HG02970 (cell line): Measurements from ENCODE around the gene DST.

Experiments
- ATAC-seq: cut with Tn5 transposase; IDR thresholded peaks from one replicate; pipeline ENCODE4 v1.9.1; 2021; ENCODE audit warnings: mild to moderate bottlenecking, moderate library complexity, moderate number of reproducible peaks; ENCODE audit not compliant: unreplicated experiment, low FRiP score

Gene DST

DNA sequence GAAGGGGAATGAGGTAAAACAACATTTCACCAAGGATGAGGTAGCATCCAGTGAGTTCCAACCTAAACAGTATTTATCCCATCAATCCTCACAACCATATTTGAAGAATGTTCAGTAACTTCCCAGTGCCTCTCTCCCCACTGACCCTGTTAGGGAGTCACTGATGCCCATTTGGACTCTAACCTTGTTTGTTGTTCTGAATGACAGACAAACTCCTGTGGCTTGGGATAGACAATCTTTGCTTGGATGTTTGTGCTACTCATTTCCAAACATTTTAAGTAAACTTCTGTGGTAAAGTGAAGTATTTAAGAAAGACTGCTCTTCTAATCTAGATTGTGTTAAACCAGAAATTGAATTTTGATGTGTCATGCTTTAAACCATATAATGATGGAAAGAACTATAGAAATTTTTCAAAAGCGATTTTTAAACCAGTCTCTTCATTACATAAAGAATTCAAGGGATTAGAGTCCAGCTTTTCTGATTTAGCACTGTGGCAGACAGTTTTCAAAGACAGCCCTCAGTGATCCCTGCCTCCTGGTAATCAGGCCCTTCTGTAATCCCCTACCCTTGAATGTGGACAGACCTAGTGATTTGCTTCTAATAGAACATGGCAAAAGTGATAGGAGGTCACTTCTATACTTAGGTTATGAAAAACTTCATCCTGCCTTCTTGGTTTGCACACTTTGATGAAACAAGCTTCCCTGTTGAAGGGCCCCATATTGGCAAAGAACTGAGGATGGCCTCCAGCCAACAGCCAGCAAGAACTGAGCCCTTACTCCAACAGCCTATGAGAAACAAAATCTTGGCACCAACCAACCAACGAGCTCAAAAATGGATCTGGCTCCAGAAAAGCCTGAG lies 191.6 kb downstream of the DST start:
- ATAC-seq = no peak

DNA sequence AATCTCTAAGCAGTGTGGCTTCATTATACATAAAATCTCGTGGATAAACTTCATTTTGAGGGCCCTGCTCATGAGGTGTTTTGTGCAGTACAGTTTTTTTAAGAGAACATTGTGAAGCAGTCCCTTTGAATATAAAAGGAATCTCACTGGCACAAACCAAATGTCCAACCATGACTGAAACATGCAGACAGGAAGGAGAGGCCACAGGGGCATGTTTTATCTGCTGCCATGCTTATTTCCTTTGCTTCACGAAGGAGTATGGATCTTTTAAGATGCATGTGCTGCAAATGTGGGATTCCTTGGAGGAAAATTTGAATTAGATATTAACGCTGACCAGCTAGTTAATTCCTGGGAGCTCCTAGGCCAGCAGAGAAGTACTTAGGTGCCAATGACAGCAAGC lies 192.3 kb downstream of the DST start:
- ATAC-seq = no peak

DNA sequence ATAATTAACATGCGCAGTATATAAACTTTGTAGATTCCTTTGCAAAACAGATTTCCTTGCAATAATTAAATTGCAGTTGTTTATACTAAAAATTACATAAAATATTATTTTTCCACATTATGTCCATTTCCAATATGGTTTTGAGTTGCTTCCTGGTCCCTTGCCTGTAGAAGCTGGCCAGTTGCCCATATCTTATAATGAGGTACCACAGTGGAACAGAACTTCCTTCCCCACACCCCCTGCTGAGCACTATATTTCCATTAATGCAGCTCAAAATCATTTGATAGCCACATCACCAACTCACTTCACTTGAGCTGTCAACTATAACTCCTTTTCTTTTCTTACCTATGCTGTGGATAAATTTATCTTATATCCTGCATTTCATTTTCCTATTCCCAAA lies 194.6 kb downstream of the DST start:
- no peak for ATAC-seq

DNA sequence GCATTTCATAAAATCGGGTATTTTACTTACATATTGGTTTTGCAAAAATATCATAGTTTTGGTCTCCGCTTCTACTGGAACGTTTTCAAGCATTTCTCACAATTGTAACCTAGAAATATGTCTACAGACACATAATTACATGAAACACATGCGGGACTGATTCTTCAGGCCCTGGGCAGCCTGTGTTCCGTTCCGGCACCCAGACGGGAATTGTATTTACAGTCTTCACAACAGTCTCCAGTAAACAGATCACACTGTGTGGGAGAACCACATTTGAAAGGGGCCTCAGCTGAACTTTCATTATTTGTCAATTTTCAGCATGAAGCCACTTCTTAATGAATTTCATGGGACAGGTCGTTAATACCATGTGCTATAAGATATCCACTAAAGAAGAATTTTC lies 196.9 kb downstream of the DST start:
- ATAC-seq = no peak

DNA sequence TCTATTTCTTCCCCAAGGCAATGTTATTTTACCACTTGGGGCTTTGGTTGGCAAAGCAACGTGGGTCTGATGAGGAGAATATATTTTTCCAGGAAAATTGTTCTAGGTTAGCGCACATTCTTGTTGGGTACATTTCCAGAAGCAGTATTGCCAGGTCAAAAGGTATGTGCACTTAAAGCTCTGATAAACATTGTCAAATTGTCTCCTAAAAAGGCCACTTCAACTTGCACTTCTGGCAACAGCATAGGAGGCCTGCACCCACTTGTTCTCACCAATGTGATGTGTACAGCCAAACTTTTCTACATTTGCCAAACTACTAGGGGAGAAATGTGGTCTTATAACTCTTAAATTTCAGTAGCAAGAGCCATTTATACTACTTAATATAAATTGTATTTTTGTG lies 197.8 kb downstream of the DST start:
- ATAC-seq = no peak

DNA sequence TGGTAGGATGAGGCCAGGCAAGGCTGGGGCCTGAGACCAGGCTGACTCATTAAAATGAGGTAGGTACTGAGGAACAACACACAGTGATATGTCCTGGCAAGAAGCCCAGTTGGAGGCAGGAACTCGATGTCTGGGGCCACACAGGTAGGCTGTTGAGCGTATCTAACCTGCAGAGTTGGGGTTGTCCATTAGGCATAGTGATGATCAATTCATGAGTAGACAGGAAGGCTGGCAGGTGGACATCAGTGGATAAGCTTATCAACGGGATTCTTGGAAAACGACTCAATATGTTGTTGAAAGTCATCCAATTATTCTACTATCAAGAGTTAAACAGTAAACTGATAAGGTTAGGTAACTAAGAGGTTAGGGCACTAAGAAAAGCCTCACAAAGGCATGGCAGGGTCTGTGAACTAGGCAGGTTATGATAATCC lies 202.1 kb downstream of the DST start:
- ATAC-seq = no peak

DNA sequence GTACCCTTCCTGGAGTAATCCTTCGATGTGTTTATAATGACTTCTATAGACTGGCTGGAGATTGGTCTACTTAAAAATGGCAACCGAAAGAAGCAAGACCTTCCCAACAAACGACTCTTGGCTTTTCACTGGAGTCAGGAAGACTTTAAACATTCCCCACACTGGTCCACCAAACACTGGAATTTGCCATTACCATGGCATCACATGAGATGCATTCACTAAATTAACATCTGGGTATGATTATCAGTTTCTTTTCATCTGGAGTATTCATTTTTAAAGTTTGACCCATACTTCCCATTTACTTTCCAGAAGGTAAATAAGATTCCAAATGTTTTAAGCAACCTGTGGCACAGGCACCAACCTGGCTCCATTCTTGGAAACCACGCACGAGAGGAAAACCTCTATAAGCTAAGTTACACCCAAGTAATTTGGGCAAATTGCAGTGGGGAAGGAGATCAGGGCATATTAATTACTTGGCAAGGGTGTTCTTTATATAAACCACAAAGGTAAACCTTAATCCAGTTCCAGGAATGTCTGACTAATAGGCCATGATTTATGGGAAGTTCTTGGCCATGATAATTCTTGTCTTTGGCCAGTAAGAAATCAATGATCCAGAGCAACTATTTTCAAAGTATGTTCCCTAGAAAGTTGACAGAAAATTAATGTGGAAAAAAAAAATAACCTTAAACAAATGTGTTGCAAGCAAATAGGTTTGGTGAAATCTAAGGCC lies 205.4 kb downstream of the DST start:
- no peak for ATAC-seq

DNA sequence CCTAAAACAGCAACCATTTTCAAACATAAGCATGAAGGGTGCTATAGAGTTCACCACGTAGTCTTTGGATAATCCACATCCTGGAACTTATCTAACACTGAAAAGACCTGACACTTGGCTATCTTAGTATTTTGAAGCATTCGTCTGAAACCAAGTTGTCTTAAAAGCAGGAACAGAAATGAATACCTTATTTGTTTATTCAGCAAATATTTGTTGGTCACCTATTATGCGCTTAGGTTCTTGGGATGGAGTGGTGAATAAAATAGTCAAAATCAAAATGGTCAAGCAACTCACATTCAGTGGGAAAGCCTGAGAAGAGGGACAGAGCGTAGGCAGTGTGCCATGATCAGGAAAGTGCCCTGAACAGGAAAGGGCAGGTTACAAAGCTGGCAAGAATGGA lies 206.9 kb downstream of the DST start:
- no peak for ATAC-seq

DNA sequence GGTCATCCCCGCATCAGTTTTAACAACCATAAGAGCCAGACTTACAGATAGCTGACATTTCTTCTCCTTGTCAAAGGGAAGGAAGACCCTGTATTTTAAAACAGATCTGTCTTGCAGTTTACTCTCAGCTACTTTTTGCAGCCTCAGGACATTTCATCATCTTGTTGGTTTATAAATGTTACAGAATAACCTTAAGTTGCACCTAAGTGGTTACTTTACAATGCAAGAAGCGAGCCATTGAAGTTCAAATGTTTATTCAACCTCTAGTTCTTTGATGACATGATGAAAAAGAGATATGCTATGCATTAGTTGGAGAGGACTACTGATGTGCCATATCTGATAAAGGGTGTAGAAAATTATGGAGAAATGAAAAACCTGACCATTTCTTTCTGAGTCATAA lies 207.4 kb downstream of the DST start:
- ATAC-seq = no peak

DNA sequence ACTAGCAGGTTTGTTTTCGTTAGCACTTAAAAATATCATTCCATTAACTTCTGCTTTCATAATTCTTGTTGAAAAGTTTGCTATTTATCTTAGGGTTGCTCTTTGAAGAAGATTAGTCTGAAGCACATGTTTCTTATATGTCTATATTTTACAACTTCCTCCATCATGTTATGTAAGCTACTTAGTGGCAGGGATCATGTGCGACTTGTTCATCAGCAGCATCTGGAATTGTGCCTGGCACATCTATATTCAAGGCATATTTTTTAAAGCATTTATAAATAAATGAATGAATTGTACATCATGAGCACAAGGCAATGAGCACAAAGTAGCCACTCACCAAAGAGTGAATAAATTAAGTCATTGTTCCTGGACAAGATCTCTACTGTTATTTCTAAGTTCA lies 208.1 kb downstream of the DST start:
- ATAC-seq = no peak

DNA sequence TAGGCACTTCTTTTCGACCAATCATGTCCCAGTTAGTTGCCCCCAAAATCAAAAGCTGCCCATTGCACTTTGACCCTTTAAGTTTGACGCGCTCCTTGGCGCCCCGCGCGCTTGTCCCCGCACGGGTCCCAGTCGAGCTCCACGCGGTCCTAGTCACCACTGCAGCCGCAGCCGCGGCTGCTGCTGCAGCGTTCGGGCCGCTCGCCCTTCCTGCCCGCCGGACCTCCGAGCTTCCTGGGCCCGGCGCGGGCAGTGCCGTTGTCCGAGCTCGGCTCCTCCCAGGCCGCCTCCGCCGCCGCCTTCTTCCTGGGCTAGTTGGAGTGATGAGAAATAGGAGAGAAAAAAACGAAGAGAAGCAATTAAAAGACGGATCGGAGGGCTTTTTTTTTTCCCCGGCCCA lies 209.6 kb downstream of the DST start:
- ATAC-seq = no peak

DNA sequence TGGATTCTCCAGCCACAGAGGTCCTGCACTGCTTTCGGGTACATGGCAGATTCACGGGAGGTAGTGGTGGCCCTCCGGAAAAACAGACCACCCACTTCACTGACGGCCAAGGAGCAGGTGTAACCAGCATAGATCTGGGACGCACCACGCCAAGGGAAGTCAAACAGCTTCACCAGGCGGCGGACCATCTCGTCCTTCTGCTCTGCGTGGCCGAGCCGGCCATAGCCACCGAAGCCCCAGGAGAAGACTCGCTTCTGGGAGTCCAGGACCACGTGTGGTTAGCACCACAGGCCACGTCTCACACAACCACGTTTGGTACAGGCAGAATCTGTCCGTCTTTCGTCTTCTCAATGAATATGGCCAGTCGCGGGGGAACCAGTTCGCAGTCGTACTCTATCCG lies 210.5 kb downstream of the DST start:
- no peak for ATAC-seq

DNA sequence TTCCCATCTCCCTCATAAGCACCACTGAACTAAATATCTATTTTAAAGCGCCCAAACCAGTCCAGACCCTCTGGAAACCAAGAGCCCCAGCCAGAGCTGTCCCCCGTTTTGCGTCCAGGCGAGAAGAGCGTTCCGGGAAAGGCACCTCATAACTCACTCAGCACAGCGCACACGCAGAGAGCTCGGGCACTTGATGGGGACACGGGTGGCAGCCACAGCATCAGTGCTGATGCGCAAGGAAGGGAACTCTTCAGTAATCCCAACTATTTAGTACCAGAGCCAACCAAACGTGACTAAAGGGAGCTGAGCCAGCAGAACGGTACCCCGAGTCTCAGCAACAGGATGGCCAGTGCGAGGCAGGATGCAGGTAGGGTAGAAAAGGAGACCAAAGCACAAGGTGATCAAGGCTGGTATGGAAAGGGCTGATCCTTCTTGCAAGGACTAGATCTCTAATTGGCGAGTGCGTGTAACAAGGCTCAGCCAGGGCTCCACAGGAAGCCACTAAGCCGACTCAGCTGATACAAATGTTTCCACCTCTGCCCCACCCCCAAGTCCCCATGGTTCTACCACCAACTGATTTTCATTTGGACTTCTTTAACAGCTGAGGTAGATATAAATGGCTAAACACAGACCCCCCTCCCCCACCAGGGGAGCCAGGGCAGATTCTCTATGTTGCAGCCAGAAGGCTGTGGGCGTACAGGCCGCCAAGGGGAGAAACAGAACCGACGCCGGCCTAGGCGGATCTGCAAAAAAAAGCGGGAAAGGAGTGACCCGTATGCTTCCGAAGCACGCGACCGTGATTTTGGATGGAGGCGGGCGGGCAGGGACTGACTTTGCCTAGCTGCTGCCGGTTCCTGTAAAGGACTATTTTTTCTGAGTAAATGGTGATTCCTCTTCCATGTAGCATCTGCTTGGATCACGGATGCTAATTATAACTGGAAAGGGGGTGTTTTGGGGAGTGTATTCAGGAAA lies 211.8 kb downstream of the DST start:
- no peak for ATAC-seq

DNA sequence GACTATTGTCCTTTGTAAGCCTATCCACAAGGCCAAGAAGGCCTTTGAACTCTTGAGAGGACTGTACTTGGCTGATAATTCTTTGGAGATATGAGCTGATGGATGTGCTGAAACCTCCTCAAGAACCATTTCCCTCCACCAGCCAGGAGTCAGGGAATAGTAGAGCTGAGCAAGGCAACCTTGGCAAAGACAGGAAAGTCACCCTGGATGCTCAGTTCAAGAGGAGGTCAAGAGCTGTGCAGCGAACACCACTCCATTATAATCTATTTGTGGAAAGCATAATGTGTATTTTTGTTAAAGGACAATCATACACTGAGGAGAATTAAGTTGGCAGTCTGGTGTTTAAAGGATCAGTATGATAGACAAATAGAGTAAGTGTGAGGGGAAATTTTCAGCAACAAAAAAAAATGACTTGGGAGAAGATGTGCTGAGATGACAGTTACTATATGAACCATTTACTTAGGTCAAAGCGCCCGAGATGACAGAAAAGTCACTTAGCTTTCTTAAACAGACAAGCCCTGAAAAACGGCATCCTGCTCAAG lies 218.1 kb downstream of the DST start:
- no peak for ATAC-seq

DNA sequence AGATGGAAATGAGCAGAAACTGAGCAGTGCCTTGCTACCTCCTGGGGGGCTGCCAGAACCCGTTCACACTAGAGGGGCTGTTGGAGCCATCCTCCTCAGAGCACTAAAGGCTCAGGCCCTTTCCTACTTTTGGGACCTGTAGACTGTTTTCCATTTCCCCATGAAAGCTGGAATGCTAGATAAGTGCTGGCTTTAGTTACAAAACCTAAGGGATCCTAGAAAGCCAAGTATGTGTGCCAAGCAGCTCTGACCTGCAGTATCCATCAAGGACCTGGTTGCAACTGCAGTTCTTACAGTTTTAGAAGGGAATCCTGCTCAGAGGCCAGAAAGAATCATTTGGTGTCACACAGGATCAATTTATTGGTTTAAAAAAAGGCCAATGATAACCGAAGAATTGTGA lies 218.6 kb downstream of the DST start:
- no peak for ATAC-seq

DNA sequence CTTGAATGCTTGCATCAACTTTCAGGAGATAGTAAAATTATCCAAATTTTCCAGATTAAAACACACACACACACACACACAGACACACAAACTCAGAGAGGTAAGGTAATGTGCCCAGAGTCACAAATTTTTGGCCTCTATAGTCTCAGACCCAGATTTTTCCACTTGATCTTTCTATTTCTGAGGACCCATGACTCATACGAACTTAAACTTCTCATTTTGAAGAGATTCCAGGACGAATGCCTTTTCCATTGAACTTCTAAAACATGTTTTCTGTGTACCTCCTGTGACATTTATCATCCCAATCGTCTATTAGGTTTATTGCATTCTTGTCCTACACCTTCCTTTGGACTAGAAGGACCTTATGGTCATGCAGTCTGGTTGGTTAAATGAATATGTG lies 222.4 kb downstream of the DST start:
- ATAC-seq = no peak

DNA sequence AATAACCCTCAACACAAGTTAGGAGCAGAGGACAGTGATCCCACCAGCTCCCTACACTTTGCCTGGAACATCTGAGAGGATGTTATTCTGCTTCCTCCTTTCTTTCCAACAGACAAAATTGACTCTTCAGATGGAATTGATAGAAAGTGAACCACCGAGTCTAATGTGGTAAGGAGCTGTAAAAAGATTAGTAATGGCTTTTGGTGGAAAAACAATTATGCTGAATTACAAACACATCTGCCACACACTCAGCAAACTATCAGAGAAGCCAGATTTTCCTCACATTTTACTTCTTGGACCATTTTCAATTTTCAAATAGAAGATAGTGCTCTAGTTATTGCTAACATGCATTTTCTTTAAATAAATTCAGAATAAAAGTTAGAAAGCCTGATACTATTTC lies 223.5 kb downstream of the DST start:
- ATAC-seq = no peak

DNA sequence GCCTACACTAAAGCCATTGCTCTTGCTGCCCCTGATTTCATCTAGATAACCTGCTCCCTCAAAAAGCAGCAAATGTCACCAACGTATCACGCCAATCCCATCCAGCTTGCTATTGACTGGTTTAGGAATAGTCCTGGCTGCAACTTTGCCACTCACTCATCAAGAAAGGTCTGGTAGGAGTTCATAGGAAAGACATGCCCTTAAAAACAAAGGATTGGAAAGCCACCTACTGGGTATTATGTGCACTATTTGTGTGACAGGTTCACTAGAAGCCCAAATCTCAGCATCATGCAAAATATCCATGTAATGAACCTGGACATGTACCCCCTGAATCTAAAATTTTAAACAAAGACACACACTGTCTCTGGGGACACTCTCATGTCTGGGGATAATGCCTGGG lies 224.9 kb downstream of the DST start:
- no peak for ATAC-seq

DNA sequence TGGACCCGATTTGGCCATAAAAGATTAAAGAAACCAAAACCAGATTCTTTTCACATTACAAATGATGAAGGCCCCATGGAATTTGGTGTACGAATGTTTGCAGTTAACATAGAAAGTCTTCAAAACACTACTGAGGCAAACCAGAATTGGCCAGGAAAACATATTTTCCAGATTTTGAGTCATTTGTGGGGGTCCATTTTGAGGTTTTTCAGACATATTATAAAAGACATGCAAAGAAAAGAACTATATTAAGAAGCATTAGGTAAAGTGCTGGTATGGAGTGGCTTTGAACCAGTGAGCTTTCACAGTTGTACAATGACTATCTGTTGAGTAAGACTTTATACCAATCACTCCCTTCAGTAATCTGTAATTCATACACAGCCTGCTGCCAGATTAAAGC lies 226.4 kb downstream of the DST start:
- no peak for ATAC-seq

DNA sequence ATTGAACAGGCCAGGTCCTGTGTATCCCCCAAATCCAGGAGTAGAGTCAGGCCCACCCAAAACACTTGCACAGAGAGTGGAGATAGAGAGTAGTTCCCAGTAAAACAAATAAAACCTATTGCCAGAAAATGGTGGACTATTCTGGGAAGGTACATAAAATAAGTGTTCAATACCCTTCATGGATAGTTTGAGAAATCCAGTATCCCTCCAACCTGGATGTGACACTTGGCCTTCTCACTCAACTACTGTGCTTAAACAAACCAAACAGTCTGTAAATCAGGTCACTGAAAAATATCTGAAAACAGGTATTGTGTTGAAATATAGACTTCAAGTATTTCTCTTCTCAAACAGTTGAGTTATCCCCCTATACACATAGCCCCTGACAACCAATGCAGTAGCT lies 233.7 kb downstream of the DST start:
- ATAC-seq = no peak
